GM12878 (cell line): ENCODE results near the gene EID1. TPM values are rescaled to one million over a fixed set of nuclear protein-coding genes. Genes with fewer than 3 reads are reported as not detected.

Source experiments
- ATAC-seq: fragments of 200-7000 bp; cut with Tn5 transposase; 3 replicates; pipeline ENCODE4 v1.9.1; 2020; ENCODE audit warnings: mild to moderate bottlenecking, moderate library complexity
- BruUV-seq: library from RNA; stranded (reverse); fragments of 400-500 nt; replicated peaks from 2 replicates; lab custom pipeline; 2021; lab: Mats Ljungman, UMichigan
- CTCF ChIA-PET: fragments of 300-600 bp; sonication (Branson Sonifier 250); formaldehyde crosslinking; extraction: SDS; loops from one replicate; lab custom pipeline; 2021; ENCODE audit warnings: inconsistent platforms; lab: Yijun Ruan, JAX
- POLR2A ChIA-PET: fragments of 350-600 bp; formaldehyde crosslinking; extraction: SDS; loops from one replicate; lab custom pipeline; 2021; ENCODE audit warnings: inconsistent platforms; lab: Charles Lee
- RAD21 ChIA-PET: fragments of 300-600 bp; sonication (Branson Sonifier 250); formaldehyde crosslinking; loops from one replicate; lab custom pipeline; 2023; ENCODE audit warnings: antibody characterized with exemption; ENCODE audit not compliant: unreplicated experiment; lab: Charles Lee
- SMC1A ChIA-PET: fragments of 300-600 bp; sonication (Branson Sonifier 250); formaldehyde crosslinking; loops from one replicate; lab custom pipeline; 2023; ENCODE audit not compliant: unreplicated experiment, uncharacterized antibody; lab: Charles Lee
- DNase-seq: peaks from one replicate; pipeline ENCODE4 v3.0.0-alpha.2; 2011; ENCODE audit warnings: low read depth, low spot score
- FAIRE-seq: peaks from 3 replicates; lab custom pipeline; 2011; peaks lifted over from hg19 to GRCh38; lab: Jason Lieb, UNC
- H2AFZ ChIP-seq: 2 replicates; pipeline ENCODE4 v1.6.0; 2011; ENCODE audit warnings: low read depth, low read length, control low read depth; ENCODE audit not compliant: control insufficient read depth
- H3K27ac ChIP-seq: 2 replicates; pipeline ENCODE4 v1.5.1; 2011; ENCODE audit warnings: control low read depth; ENCODE audit not compliant: control insufficient read depth, insufficient read depth
- H3K27me3 ChIP-seq, 2 experiments: replicated peaks in 1 of 2; 2 replicates each; pipeline versions ENCODE4 v1.6.0 to v1.6.1; 2011; ENCODE audit warnings: low read length in 1 of 2; ENCODE audit not compliant: control insufficient read depth in 2 of 2, insufficient read depth in 2 of 2
- H3K36me3 ChIP-seq, 2 experiments: 2 replicates each; pipeline ENCODE4 v1.5.1; 2011; ENCODE audit warnings: low read length in 1 of 2; ENCODE audit not compliant: control insufficient read depth in 2 of 2, insufficient read depth in 2 of 2
- H3K4me1 ChIP-seq: 2 replicates; pipeline ENCODE4 v1.6.1; 2011; ENCODE audit warnings: mild to moderate bottlenecking, low read length, moderate library complexity, mixed read lengths; ENCODE audit not compliant: control insufficient read depth, insufficient read depth
- H3K4me2 ChIP-seq: 2 replicates; pipeline ENCODE4 v1.6.0; 2011; ENCODE audit warnings: control low read depth; ENCODE audit not compliant: control insufficient read depth, insufficient read depth
- H3K4me3 ChIP-seq: fragments of 200-600 bp; sonication (generic); 2 replicates; pipeline ENCODE4 v1.5.1; 2016
- H3K79me2 ChIP-seq: 2 replicates; pipeline ENCODE4 v1.6.0; 2011; ENCODE audit warnings: low read length; ENCODE audit not compliant: control insufficient read depth, insufficient read depth
- H3K9ac ChIP-seq: 2 replicates; pipeline ENCODE4 v1.8.0; 2011; ENCODE audit warnings: low read length, control low read depth, mixed read lengths; ENCODE audit not compliant: control insufficient read depth, insufficient read depth
- H3K9me3 ChIP-seq: replicated peaks from 3 replicates; pipeline ENCODE4 v1.5.1; 2011; ENCODE audit warnings: mild to moderate bottlenecking, low read length; ENCODE audit not compliant: control insufficient read depth, insufficient read depth
- H4K20me1 ChIP-seq: 2 replicates; pipeline ENCODE4 v1.6.0; 2011; ENCODE audit not compliant: control insufficient read depth, insufficient read depth
- CEBPB ChIP-seq, 2 experiments: fragments of 150-350 bp in 1 of 2; IDR thresholded peaks; 2 replicates each; pipeline ENCODE4 v1.6.1; 2012 to 2014; ENCODE audit warnings: low read depth in 2 of 2, low read length in 2 of 2, borderline replicate concordance in 1 of 2, inconsistent platforms in 1 of 2
- CHD1 ChIP-seq: IDR thresholded peaks from 2 replicates; pipeline ENCODE4 v1.6.1; 2012; ENCODE audit warnings: low read depth, low read length, improper control_type of control experiment
- HCFC1 ChIP-seq: fragments of 150-350 bp; IDR thresholded peaks from 2 replicates; pipeline ENCODE4 v1.6.1; 2014; ENCODE audit warnings: low read length
- MTA2 ChIP-seq: fragments of 450-650 bp; IDR thresholded peaks from 2 replicates; pipeline ENCODE4 v1.6.1; 2016; ENCODE audit warnings: low read depth, mild to moderate bottlenecking, moderate library complexity
- NFYA ChIP-seq: IDR thresholded peaks from 2 replicates; pipeline ENCODE4 v1.6.1; 2011; ENCODE audit warnings: low read depth, mild to moderate bottlenecking, low read length, improper control_type of control experiment, borderline replicate concordance
- RUNX3 ChIP-seq: IDR thresholded peaks from 2 replicates; pipeline ENCODE4 v1.6.1; 2012; ENCODE audit warnings: low read length, inconsistent platforms
- TAF1 ChIP-seq: IDR thresholded peaks from 2 replicates; pipeline ENCODE4 v1.6.1; 2011; ENCODE audit warnings: mild to moderate bottlenecking, low read depth, low read length, borderline replicate concordance
- ZNF217 ChIP-seq: fragments of 450-650 bp; IDR thresholded peaks from 2 replicates; pipeline ENCODE4 v1.6.1; 2017; ENCODE audit warnings: antibody characterized with exemption, mild to moderate bottlenecking
- WGBS: methylation state at CpG from one replicate; pipeline ENCODE4 v1.1.6; 2016; ENCODE audit warnings: low lambda C conversion rate; ENCODE audit not compliant: insufficient replicate concordance, insufficient coverage; ENCODE audit errors: missing lambda C conversion rate; 5-methylcytosine and 5-hydroxymethylcytosine counted together
- in situ Hi-C: fragments of 300-500 bp; cut with MboI; formaldehyde crosslinking; loops from 9 replicates; pipeline ENCODE4 v1.14.3; 2018; ENCODE audit warnings: mixed read lengths
- intact Hi-C: fragments of 100-400 bp; cut with micrococcal nuclease; formaldehyde crosslinking; loops from one replicate; pipeline ENCODE4 v1.14.2; 2022; ENCODE audit not compliant: unreplicated experiment
- polyA plus RNA-seq, 11 experiments: library from polyadenylated mRNA; depleted of rRNA in 4 of 11; unstranded in 6 of 11; stranded (reverse) in 5 of 11; fragments of >200 nt; fragmentation: Nextera tagmentation in 4 of 11; fragmentation: Illumina TruSeq in 1 of 11; extraction: Ambion mirVana in 4 of 11; extraction: Trizol in 1 of 11; gene quantifications; 1 replicate in 1 of 11; 2 replicates in 10 of 11; pipeline versions ENCODE4 v1.2.1 to v1.2.3, GENCODE V29; 2011 to 2016; ENCODE audit warnings: inconsistent platforms in 2 of 11, missing spikeins in 2 of 11, low read depth in 1 of 11
- total RNA-seq, 4 experiments: library from RNA; depleted of rRNA in 3 of 4; stranded (reverse); fragments of >200 nt in 3 of 4; fragmentation: Illumina TruSeq in 1 of 4; extraction: Trizol in 1 of 4; gene quantifications; 2 replicates each; pipeline versions ENCODE4 v1.2.1 to v1.2.3, GENCODE V29; 2013 to 2021

Gene EID1
- total and polyA plus RNA-seq, 10 of the 15 experiments (the other 5 are each of a cell fraction or from before 2014, with no cell fraction given): 45.6 to 210 (median 124) TPM

DNA sequence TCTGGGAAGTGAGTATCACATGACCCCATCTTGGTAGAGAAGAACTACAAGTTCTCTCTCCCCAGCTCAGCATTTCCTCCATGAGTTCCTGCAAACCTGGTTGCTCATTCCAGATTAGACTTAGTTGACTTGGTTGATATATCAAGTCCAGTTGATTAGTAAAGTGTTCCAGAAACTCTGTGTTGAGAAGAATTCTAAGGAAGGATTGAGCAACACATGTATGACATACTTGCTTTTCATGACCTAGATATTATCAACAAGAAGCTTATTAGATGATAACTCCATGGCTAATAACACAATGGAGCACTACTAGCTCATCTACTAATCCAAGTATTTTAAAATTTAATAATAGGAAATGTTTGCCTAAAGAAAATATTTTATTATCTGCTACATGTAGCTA, 6.4 kb upstream of the EID1 start (continued):
- no peak for TF ChIP-seq TAF1

DNA sequence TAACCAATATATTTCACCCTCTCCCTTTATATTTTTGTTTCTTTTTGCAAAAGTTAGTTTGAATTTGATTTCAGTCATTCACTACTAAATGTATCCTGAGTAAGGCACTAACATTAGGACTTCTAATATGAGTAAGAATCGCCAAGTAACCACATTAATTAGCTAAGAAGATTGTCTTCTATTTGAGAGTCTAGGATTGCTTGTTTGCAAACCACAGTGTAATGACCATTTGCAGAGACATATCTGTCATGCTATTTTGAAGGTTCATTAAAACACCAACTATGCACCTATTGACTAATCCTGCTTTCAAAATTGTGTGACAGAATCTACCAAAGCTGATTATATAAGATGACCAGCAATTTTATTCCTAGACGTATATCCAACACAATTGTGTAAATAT, 5.3 kb upstream of the EID1 start:
- no peak for DNase-seq
- no peaks in the 10 kb centered on the region for H3K27me3 ChIP-seq
- H3K4me2 ChIP-seq: no peak overlapping the region
- intact Hi-C loops (no loop called here), in situ Hi-C loops (loop anchor here (10.0 kb wide), 1 partner anchor 752 kb away; the partner anchor contains the start of genes DTWD1 and FAM227B)
- no peaks in the 10 kb centered on the region for H3K9me3 ChIP-seq
- ChIA-PET POLR2A (interaction anchor here (1.1 kb wide), 1 partner anchor 93 kb away, joined by 3 read pairs; no protein-coding TSS in a partner anchor), RAD21 (interaction anchor here (2.3 kb wide), 1 partner anchor 94 kb away, joined by 8 read pairs; no protein-coding TSS in a partner anchor), SMC1A (interaction anchor here (1.0 to 2.3 kb wide), 5 partner anchors 11 to 549 kb away, joined by 3 to 9 read pairs (median 4); no protein-coding TSS in a partner anchor), CTCF (interaction anchor here (1.2 to 3.6 kb wide), 4 partner anchors 11 to 273 kb away, joined by 3 to 26 read pairs (median 12); no protein-coding TSS in a partner anchor)
- H3K79me2 ChIP-seq: no peaks in the 10 kb centered on the region
- no peaks in the 10 kb centered on the region for H3K36me3 ChIP-seq
- no peaks in the 10 kb centered on the region for H3K4me1 ChIP-seq
- H3K4me3 ChIP-seq: no peak overlapping the region
- no peak overlapping the region for H3K9ac ChIP-seq
- H4K20me1 ChIP-seq: no peaks in the 10 kb centered on the region
- H3K27ac ChIP-seq: no peak overlapping the region
- no peak for FAIRE-seq
- WGBS: 17% methylated on average over 2 of the region's 2 CpGs
- BruUV-seq: no TSS peak
- ATAC-seq: peak; percentile 71
- no peak for TF ChIP-seq CEBPB (IDR thresholded peaks at IDR 0.05; ENCODE audit: borderline replicate concordance in 1 of 2, low read depth in 2 of 2, low read length in 2 of 2)
- no peak for TF ChIP-seq CHD1
- TF ChIP-seq RUNX3: no peak
- no peak for TF ChIP-seq HCFC1
- peak; percentile 90 for TF ChIP-seq MTA2
- TF ChIP-seq NFYA: no peak
- TF ChIP-seq ZNF217: 0 out of 2 replicates have a peak, but pooled peaks have one; percentile 51
- H2AFZ ChIP-seq: no peak overlapping the region
